Measurements from ENCODE around the gene AP1S2.
"Not testable (repeated sequence)": the region's sequence is repeated elsewhere in the genome, so short reads cannot be mapped to it uniquely, and the experiment has no call there.

The AP1S2 gene

GRCh38 chrX:15854712-15855567 lies at the start of gene AP1S2:
TSS of gene AP1S2 (minus strand) at chrX:15854813. CDS start at chrX:15852524, 2,289 bp downstream.
- peak; percentile 88 to 95 for DNase-seq

- DNase-seq, result peak in 1 of 2 experiments; percentile 17
Measured at GRCh38 chrX:15903186-15903681, 48.6 kb upstream of the AP1S2 start.

GRCh38 chrX:15895334-15895733 lies 40.7 kb upstream of the AP1S2 start:
- DNase-seq, result no peak

GRCh38 chrX:15894724-15895123 lies 40.1 kb upstream of the AP1S2 start:
- DNase-seq, result no peak

GRCh38 chrX:15890463-15890862 lies 35.9 kb upstream of the AP1S2 start:
- DNase-seq, result no peak

GRCh38 chrX:15888062-15888461 lies 33.4 kb upstream of the AP1S2 start:
- no peak for DNase-seq

GRCh38 chrX:15883540-15883863 lies 28.9 kb upstream of the AP1S2 start:
- DNase-seq, result no peak

GRCh38 chrX:15882704-15883539 lies 28.3 kb upstream of the AP1S2 start:
- no peak for DNase-seq

GRCh38 chrX:15881381-15881897 lies 26.8 kb upstream of the AP1S2 start:
- no peak for DNase-seq

- not testable (repeated sequence) for DNase-seq
Measured at GRCh38 chrX:15877914-15878313, 23.3 kb upstream of the AP1S2 start.

GRCh38 chrX:15877380-15877779 lies 22.8 kb upstream of the AP1S2 start:
- DNase-seq, result no peak

- no peak for DNase-seq
Measured at GRCh38 chrX:15874672-15875071, 20.1 kb upstream of the AP1S2 start.

- DNase-seq, result peak in 1 of 2 experiments; percentile 4
Measured at GRCh38 chrX:15873566-15873965, 19.0 kb upstream of the AP1S2 start.

GRCh38 chrX:15870310-15870709 lies 15.7 kb upstream of the AP1S2 start:
- DNase-seq, result no peak

- no peak for DNase-seq
Measured at GRCh38 chrX:15869695-15870094, 15.1 kb upstream of the AP1S2 start.

- no peak for DNase-seq
Measured at GRCh38 chrX:15866147-15866546, 11.5 kb upstream of the AP1S2 start.

GRCh38 chrX:15864629-15865028 lies 10.0 kb upstream of the AP1S2 start:
- DNase-seq, result no peak

GRCh38 chrX:15864023-15864422 lies 9.4 kb upstream of the AP1S2 start:
- no peak for DNase-seq

- no peak for DNase-seq
Measured at GRCh38 chrX:15860921-15861320, 6.3 kb upstream of the AP1S2 start.

- no peak for DNase-seq
Measured at GRCh38 chrX:15858051-15858450, 3.4 kb upstream of the AP1S2 start.

- DNase-seq, result peak; percentile 40 to 71
Measured at GRCh38 chrX:15856636-15857035, 2.0 kb upstream of the AP1S2 start.

GRCh38 chrX:15856222-15856587 lies 1.6 kb upstream of the AP1S2 start:
- peak; percentile 20 to 37 for DNase-seq

GRCh38 chrX:15855568-15856221 lies 1.1 kb upstream of the AP1S2 start:
- peak; percentile 40 to 46 for DNase-seq

Measured in NCI-H524 (cell line).